ENCODE measurements around the gene CHMP4B. TPM values are rescaled to one million over a fixed set of nuclear protein-coding genes. Genes with fewer than 3 reads are reported as not detected.
"Not testable (repeated sequence)": the region's sequence is repeated elsewhere in the genome, so short reads cannot be mapped to it uniquely, and the experiment has no call there.

CHMP4B gene
- total RNA-seq, 1 experiment from 2014 or later: 38.5 TPM

DNA sequence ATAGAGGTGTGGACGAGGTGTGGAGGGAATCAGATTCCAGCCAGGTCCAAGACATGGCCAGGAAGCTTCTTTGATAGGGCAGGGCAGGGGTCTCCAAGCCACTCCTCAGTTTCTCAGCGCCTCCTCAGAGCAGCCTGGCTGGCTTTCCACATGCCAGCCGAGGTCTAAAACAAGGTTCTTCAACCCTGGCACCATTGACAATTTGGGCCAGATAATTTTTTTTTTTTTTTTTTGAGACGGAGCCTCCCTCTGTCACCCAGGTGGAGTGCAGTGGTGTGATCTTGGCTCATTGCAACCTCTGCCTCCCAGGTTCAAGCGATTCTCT, 21.3 kb upstream of the CHMP4B start:
- no peak for DNase-seq (ENCODE audit: low read depth)

DNA sequence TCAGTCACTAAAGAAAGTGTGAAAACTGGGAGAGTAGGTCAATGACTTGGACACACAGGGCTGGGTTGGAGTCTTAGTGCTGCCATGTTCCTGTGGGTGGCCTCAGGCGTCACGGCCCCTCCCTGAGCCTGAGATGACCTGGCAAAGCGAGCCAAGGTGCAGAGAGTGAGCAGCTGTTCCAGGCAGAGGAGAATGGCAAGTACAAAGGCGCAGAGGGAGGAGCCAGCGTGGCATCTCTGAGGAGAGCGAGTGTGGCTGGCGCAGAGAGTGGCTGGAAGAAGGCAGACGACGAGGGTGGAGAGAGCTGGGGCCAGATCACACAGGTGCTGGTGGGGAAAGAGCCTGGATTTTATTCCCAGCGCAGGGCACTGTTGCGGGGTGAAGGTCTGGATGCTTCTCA, 20.6 kb upstream of the CHMP4B start:
- no peak for DNase-seq (ENCODE audit: low read depth)

DNA sequence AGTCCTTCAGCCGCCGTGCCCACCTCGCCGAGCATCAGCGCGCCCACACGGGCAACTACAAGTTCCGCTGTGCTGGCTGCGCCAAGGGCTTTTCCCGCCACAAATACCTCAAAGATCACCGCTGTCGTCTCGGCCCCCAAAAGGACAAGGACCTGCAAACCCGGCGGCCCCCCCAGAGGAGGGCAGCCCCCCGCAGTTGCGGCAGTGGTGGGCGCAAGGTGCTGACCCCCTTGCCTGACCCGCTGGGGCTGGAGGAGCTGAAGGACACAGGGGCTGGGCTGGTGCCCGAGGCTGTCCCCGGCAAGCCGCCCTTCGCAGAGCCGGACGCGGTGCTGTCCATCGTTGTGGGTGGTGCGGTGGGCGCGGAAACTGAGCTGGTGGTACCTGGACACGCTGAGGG, 20.1 kb upstream of the CHMP4B start:
- DNase-seq (ENCODE audit: low read depth): no peak

DNA sequence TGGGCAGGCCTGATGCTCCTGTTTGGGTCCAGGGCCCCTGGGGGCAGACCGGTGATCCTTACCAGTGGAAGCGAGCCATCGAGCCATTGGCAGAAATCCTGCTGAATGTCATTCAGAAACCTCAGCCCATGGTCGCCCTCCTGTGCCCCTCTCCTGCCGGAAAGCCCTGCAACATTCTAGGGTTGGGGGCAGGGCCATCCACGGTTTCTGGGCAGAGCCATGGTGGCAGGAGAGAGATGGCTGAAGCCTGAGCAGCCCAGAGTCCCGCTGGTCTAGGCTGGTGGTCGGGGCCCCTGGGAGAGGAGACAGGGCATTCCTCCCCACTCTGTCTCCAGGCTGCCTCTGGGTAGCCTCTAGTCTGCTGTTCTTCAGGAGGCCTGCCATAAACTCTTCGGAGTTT, 19.6 kb upstream of the CHMP4B start:
- DNase-seq (ENCODE audit: low read depth): no peak

DNA sequence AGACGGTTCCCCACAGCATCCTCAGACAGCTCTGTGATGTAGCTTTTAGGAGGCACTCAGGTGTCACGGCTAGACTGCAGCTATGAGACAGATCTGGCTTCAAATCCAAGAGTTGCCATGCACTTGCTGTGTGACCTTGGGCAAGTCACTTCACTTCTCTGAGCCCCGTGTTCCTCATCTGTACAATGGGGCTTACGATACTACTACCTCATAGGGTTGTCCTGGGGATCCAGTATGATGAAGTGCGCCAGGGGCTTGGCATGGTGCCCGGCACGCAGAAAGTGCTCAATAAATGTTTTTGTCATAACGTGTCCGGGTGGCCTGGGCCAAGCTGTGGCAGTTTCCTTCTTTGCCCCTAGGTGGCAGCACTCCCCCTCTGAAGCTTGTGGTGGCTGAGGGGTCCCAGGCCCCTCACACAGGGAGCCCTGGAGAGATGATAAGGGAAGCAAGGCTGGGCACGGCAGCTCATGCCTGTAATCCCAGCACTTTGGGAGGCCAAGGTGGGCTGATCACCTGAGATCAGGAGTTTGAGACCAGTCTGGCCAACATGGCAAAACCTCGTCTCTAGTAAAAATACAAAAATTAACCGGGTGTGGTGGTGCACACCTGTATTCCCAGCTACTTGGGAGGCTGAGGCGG, 19.1 kb upstream of the CHMP4B start:
- DNase-seq (ENCODE audit: low read depth): peak; percentile 60

DNA sequence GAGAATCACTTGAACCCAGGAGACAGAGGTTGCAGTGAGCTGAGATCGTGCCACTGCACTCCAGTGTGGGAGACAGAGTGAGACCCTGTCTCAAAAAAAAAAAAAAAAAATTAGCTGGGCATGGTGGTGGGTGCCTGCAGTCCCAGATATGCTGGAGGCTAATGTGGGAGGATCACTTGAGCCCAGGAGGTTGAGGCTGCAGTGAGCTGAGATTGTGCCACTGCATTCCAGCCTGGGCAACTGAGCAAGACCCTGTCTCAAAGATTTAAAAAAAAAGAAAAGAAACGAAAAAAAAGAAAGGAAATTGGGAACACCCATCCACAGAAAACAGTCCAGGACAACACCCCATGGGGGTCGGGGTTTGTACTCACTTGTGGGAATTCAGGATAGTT, 18.6 kb upstream of the CHMP4B start:
- DNase-seq (ENCODE audit: low read depth): not testable (repeated sequence)

DNA sequence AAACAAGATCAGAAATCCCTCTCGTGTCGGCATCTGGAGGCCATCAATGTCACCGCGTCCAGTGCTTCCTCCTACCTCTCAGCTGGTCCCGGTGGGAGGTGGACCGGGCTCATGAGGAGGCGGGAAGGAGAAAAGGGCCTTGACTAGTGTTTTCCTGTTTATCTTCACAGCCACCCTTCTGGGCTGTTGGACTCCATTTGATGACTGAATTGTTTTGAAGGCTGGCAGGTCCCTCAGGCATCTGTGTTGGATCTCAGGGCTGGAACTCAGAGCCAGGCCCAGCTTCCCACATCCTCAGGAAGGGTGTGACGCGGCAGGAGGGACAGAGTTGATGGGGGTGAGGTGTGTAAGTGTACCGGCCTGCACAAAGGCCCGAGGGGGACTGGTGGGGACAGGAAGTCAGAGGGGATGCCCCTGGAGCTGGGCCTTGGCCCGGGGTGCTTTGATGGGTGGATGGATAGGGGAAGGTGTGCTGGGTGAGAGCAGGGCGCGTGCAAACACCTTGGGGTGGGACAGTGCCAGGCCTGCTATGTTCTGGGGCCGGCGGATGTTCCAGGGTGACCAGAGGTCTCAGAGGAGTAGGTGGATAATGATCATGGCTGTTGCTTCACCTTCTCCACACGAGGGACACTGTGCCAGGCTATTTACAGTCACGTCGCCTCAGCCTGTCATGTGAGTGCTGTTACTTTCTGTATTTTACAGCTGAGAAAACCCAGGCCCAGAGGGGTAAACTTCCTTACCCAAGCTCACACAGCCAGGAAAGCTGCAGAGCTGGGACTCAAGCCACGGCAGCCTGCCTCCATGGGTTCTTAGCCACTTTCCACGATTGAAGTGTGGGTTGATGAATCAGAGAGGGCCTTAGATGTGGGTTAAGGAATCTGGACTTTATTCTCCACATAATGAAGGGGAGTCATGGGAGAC, 17.9 kb upstream of the CHMP4B start:
- DNase-seq (ENCODE audit: low read depth): no peak

DNA sequence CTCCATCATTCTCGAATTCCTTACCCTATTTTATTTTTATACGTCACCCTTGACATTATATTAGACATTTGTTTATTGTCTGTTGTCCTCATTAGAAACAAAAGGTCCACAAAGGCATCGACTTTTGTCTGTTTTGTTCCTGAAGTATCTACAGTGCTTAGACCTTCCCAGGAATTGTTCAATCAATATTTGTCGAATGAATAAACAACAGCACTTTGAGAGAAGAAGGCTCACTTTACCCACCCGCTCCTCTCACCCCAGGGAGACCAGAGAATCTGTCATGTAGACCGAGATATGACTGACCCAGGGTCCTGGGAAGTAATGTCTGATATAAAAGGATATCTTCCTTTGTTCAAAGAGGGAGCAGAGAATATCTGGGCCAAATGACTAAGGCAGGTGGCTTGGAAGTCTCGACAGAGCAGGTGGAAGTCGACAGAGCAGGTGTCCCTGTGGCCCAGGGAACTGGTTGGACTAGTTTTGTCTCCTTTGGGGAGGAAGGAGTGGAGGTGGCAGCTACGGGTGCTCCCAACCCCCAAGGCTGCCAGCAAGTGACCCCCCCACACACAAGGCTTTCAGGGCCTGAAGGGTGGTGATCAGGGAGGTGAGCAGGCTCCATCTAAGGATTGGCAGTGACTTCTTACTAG, 14.8 kb upstream of the CHMP4B start:
- no peak for DNase-seq (ENCODE audit: low read depth)

DNA sequence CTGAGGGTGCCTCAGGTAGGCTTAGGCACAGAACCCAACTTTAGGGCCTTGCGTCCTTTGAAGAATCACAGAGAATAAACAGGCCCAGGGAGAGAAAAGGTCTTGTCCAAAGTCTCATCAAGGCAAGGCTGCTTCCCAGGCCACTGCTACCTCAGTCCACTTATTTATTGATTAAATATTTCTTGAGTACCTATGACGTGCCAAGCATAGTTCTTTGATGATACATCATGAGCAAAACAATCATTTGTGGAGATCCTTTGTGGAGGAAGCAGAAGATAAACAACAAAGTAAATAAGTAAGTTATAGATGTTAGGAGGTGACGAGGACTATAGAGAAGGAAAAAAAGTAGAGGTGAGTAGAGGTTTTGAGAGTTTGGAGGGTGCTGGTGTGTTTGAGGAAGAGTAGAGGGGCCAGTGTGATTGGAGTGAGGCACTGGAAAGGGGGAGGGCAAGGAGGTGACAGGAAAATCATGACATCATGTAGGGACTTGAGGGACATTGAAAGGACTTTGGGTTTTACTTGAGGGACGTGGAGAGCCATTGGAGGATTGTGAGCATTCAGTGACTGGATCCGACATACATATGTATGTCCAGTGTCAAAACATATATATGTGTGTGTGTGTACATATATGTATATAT, 14.1 kb upstream of the CHMP4B start:
- no peak for DNase-seq (ENCODE audit: low read depth)

DNA sequence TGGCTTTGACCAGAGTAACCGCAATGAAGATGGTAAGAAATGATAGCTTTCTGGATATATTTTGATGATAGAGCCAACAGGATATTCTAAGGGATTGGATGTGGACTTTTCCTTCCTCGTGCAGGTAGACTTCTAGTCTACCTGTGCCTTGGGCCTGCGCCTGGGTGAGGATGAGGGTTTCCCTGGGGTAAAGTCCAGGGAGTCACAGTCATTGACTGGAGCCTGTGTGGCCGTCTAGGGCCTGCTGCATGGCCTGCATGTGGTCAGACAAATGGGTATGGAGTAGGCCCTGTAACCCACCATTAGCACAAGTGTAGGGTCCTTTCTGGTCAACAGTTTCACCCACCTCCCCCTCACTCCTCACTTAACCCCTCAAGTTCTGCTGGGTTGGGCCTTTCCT, 12.7 kb upstream of the CHMP4B start:
- no peak for DNase-seq (ENCODE audit: low read depth)

DNA sequence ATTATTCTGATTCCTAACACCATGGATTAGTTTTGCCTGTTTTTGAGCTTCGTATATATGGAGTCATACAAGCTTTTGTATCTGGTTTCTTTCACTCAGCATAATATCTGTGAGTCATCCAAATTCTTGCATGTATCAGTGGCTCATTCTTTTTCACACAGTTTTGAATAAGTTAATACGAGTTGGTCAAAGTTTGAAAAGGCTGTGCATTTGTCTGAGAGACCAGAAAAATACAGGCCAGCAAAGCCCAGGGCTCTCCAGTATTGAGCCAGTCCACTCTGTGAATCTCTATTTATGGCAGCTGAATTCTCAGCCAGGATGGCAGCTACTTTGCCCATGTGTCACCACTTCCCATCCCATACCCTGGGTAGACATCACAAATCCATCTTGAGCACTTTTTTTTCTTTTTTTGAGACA, 7.2 kb upstream of the CHMP4B start:
- DNase-seq (ENCODE audit: low read depth): peak; percentile 40

DNA sequence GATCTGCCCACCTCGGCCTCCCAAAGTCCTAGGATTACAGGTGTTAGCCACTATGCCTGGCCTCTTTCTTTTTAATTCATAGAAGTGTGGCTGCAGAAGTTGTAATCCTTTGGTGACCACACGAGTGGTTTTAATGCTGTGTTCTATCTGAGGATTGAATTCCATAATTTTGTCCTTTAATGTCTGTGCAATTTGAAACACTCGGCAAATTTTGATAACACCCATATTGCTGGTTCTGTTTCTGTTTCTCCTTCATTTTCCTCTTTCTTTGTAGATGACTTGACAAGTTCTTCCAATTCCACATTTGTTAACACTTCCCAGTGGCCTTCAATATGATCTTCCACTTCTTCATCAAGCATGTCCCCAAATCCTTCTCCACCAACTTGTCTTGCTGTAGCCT, 2.8 kb upstream of the CHMP4B start:
- DNase-seq (ENCODE audit: low read depth): no peak

DNA sequence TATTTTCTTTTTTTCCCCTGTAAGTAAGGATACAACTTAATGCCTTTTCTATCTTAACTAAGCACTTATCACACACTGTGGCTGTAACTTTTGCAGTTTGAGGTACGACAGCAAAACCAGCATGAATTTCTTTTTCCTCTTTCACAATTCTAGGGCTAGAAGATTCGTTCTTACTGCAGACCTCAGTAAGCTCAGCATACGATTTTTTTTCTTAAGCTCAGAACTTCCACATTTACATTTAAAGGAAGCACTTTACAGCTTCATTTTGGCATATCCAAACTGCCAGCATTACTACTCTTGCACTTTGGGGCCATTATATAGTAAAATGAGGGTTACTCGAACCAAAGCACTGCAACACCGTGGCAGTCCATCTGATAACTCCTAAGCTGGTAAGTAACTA, 889 bp upstream of the CHMP4B start:
- DNase-seq (ENCODE audit: low read depth): no peak

DNA sequence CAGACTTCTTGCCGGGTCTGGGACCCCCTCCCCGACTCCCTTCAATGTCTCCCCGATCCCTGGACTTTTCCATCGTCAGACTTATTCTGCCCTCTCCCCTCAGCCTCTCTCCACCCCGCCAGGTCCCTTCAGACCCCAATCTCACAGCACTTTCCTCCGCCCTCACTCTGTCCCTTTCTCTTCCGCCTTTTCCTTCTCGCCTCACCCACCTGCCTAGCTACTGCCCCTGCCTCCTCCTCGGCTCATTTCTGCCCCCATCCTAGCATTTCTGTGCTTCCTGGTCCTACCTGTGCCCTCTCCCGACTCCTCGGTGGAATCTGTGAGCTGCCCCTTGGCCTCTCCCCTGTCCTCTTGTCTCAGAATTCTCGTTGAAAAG, 616 bp downstream of the CHMP4B start:
- no peak for DNase-seq (ENCODE audit: low read depth)

DNA sequence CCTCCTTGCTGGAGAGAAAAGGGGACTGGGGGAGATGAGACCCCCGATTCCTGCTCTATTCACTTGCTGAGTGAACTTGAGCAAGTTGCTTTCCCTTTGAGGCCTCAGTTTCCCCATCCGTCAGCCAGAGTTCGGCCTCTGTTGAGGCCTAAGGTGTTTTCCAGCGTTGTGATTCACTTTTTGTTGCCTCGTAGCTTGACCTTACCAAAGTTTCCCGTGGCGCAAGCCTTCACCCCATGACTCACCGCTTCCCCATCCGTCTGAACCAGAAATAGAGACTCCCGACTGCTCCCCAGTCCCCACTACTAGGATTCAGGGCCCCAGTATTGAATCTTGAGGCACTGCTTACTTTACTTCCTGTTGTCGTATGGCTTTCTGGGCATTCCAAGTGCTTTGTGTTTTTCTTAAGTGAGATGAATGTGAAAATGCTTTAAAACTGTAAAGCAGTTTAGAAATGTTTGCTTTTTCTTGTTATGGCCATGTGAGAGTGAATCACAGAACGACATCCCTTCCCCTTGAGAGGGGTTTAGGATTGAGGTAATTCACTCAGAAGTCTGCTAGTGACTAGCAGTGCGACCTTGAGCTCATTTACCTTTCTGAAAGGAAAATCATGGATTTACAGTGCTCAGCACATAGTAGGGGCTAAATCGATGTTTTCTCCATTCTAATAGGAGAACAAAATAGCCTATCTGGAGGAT, 1.2 kb downstream of the CHMP4B start:
- DNase-seq (ENCODE audit: low read depth): peak; percentile 79

DNA sequence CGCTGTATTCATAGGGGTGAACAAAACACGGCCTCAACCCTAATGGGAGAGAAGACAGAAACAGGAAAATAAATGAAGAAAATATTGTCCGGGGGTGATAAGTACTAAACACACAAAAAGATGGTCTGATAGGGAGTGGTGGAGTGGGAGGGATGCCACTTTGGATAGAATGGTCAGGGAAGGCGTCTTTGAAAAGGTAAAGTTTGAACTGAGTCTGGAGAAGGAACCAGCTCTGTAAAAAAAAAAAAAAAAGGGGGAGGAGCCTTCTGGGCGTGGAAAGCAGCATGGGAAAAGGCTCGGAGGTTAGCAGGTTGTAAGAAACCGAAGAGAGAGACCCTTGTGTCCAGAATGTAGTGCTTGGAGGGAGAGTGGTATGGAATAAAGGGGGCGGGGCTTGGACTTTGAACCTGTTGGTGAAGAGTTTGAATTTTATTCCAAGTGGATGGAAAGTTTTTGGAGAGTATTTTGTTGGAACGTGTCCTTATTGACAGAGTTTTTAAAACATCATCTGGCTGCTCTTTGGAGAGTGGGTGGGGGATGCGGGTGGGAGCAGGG, 1.8 kb downstream of the CHMP4B start:
- DNase-seq (ENCODE audit: low read depth): no peak

DNA sequence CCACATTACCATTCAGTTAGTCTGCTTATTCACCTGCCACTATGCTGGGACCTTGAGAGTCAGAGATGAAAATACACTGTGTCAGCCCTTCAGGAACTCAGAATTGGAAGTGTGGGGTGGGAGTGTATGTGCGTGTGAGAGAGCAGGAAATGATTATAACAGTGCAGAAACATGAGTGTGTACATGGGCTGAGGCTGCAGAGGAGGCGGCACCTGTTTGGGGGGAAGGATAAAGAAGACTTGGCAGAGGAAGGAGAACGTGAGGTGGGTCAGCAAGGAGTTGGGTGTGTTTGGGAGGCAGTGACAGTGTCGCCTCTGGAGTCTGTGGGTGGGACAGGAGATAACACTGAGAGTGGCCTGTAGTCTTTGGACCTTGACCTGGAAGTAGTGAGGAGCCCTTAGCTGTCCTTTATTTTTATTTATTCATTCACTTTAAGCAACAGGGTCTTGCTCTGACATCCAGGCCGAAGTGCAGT, 3.1 kb downstream of the CHMP4B start:
- DNase-seq (ENCODE audit: low read depth): no peak

DNA sequence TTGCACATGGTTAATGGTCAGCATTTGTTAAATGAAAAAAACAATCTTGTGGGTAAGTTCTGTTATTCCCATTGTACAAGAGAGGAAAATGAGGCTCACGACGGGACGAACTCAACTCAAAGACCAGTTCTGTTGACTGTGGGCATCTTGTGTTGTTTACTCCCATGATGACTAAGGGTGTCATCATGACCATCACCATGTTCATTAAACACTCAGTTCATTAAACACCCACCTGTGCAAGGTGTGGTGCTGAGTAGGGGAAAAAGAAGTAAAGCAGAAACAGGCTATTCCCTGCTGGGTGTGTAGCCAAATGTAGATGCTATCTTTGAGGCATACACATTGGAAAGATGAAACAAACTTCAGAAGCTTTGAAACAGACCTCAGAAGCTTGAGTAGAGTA, 4.5 kb downstream of the CHMP4B start:
- DNase-seq (ENCODE audit: low read depth): no peak

DNA sequence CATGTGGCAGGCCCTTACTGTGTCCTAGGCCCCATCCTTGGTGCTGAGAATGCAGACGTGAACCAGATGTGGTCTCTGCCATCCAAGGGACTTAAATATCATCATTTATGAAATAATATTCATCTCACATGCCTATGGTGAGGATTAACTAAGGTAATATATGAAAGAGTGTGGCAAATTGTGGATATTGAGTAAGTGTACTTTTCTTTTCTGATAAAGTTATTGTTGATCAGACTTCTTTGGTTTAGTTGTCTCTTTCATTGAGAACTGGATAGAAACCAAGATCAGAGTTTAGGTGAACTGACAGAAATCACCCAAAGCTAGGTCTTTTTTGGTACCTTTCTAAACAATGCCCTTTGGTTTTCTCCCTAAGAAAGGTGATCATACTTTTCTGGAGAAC, 5.0 kb downstream of the CHMP4B start:
- DNase-seq (ENCODE audit: low read depth): no peak

DNA sequence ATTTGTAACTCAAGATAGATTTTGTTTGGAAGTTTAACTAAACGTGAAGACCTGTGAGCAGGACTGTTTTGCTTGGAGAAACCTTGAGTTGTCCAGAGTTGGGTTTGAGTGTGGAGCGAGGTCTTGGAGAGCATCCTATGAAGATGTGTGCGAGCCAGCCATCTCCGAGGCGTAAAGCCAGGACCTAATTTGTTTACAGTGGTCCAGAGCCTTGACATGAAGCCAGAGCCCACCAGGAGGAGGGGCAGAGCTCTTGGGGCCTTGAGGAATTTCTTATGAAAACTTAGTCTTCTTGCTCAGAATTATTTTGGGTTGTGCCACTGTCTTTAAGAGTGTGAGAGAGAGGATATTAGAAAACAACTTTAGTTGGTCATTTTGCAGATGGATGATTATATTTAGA, 6.3 kb downstream of the CHMP4B start:
- DNase-seq (ENCODE audit: low read depth): no peak

DNA sequence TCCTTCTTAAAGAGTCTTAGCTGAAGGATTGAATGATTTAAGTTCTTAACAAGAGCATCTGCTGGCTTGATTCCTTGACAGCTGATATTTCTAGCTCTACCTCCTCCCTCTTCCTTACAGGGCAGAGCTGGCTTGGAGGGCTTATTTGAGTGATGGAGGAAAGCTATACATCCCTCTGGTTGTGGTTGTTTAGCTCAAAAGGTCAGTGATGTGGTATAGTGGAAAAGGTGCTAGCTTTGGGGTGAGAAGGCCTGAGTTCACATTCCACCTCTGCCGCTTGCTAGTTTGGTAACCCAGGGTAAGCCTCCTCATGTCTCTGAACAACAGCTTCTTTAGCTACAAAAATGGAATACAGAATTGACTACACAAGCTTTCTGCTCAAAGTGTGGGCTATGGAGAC, 8.3 kb downstream of the CHMP4B start:
- DNase-seq (ENCODE audit: low read depth): no peak

DNA sequence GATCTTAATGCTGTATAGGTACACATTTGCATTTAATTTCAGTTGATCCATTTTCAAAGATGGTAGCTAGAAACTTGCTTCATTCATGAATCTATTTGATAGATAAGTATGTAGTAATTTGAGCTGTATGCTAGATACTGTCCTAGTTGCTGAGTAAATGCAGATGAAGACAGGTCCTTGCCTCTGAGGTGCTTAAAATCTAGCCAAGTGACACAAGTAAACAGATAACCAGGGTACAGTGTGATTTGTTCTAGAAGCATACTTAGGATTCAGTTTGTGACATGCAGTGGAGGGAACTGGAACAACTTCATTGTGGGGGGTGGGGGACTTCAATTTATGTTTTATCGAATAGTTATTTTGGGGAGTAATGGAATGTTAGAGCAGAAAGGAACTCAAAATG, 9.2 kb downstream of the CHMP4B start:
- DNase-seq (ENCODE audit: low read depth): no peak
